Measurements from ENCODE around the gene MMP11.

The MMP11 gene

DNA sequence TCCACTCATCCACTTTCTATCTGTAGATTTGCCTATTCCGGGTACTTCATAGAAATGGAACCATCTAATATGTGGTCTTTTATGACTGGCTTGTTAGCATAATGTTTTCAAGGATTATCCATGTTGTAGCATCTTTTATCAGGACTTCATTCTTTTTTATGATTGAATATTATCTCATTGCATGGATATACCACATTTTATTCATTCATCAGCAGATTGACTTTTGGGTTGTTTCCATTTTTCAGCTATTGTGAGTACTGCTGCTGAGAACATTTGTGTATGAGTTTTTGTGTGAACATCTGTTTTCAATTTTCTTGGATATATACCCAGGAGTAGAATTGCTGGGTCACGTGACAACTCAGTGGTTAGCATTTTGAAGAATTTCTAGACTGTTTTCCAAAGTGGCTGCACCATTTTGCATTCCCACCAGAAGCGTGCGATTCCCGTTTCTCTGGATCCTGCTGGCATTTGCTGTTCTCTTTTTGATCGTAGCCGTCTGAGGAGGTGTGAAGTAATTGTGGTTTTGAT, 57.3 kb downstream of the MMP11 start:
- no peak for DNase-seq (ENCODE audit: low spot score)

DNA sequence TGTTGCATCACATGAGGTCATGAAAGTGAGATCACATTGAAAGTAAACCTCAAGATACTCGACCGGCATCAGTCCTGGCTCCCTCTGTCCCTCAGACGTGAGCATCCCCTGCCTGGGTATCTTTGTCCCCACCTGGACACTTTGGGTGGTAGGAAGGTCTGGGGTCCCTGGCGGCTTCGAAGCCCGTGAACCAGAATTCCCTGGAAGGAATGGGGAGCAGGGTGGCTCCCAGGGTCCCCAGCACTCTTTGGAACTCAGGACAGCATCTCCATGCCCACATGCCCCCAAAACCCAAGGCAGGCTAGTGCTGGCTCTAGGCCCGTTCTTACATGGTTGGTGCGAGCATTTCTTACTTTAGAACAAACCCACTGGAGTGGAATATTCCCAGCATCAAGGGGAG, 58.6 kb downstream of the MMP11 start:
- DNase-seq (ENCODE audit: low spot score) = no peak

DNA sequence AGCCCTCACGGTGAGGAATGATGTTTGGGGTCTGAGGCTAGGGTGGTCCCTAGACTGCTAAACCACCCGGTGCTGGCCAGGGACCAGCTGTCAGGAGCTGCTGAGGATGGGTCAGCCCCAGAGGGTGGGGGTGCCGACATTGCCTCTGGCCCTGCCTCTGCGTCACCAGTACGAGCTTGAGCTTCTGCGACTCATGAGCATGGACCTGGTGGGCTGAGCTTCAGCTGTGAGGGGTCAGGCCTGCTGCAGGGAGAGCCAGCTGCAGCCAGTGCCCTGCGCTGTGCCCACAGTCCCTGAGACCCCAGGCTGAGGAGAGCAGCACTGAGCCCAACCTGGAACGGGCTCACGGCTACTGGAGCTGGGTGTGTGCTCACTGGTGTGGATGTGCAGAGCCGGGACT, 59.1 kb downstream of the MMP11 start:
- no peak for DNase-seq (ENCODE audit: low spot score)

DNA sequence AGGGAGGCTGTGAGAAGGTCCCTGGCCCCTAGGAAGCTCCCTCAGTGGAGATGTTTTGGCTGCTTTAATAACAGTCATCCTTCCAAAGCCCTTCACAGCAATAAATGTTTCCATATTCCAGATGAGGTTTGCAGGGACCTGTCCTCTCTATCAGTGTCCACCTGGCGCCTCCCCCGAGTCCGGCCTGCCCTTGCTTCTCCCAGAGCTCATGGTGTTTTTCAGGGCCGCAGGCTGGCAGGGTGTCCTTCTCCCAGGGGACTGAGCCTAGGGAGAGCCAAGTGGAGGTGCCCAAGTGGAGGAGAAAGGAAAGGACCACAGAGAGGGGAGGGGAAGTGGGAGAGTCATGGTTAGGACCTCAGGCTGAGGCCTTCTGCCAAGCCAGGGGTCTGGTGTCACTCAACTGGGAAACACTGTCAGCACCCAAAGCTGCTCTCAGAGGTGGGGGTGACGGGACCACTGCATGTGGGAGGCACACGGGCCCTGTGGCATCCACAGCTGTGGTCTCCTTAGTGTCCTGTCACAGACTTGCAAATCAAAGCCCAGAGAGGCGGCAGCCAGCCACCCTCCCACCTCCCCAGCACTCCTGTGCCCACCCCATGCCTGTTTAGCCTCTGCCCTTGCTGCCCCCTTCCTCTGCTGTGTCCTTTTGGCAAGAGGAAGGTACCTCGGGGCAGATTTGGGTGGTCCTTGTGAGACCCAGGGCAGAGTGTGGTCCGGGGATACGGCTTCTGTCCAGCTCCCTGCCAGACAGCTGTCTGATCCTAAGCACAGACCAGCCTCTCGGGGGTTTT, 59.8 kb downstream of the MMP11 start:
- no peak for DNase-seq (ENCODE audit: low spot score)

DNA sequence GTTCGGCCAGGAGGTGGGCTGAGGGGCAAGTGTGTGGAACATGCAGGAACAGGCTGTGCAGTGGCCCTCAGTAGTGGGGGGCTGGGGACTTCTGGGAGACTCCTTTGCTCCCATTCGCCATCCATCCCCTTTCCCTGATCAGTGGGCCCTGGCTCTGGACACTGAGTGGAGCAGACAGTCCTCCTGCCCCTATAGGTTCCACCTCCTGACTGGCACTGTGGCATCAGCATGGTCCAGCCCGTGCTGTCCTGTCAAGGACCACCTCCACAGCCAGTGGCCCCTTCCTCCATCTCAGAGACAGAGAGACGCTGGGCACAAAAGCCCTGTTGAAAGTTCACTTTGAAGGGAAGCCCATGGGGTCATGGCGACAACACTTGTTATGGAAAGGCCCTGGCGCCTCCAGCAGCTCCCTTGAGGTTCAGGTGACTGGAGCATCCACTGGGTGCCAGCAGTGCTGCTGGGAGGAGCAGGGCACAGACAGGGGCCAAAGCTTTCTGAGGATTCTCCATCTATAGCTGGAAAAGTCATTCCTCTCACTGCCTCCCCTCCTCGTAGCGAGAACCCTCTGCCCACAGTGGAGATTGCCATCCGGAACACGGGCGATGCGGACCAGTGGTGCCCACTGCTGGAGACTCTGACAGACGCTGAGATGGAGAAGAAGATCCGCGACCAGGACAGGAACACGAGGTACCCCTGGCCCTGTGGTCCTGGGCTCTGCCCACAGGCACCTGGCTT, 60.5 kb downstream of the MMP11 start:
- DNase-seq (ENCODE audit: low spot score) = no peak
